PC-9 (cell line): ENCODE data around the gene TSPAN10.

Experiments used
- EZH2 ChIP-seq: fragments of 200-600 bp; sonication (generic); IDR thresholded peaks from 2 replicates; pipeline ENCODE4 v1.8.0; 2017; ENCODE audit warnings: antibody characterized with exemption, low read depth
- TF ChIP-seq, protein P1 (sequence below): fragments of 200-600 bp; sonication (generic); conservative IDR thresholded peaks from 2 replicates; pipeline ENCODE4 v1.6.1; 2017; ENCODE audit warnings: mixed run types, antibody characterized with exemption, mild to moderate bottlenecking, moderate library complexity

DNA sequence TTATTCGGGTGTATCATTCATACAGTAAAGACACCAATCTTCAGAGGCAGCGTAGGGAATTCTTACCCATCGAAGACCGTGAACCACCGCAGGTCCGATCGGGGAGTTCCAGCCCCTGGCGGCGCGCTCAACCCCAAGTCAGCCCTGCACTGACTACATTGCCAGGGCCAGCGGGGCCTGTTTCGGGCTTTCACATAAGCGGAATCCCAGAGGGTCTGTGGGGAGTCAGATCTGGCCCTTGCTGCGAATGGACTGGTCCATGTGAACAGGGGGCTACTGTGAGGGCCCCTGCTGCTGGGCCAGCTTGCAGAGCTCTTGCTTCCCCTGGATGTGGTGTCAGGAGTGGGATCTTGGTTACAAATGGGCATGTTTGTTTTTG, 11.7 kb downstream of the TSPAN10 start:
- TF ChIP-seq, protein P1, sequence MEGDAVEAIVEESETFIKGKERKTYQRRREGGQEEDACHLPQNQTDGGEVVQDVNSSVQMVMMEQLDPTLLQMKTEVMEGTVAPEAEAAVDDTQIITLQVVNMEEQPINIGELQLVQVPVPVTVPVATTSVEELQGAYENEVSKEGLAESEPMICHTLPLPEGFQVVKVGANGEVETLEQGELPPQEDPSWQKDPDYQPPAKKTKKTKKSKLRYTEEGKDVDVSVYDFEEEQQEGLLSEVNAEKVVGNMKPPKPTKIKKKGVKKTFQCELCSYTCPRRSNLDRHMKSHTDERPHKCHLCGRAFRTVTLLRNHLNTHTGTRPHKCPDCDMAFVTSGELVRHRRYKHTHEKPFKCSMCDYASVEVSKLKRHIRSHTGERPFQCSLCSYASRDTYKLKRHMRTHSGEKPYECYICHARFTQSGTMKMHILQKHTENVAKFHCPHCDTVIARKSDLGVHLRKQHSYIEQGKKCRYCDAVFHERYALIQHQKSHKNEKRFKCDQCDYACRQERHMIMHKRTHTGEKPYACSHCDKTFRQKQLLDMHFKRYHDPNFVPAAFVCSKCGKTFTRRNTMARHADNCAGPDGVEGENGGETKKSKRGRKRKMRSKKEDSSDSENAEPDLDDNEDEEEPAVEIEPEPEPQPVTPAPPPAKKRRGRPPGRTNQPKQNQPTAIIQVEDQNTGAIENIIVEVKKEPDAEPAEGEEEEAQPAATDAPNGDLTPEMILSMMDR: no peak
- no peak for TF ChIP-seq EZH2
